Urothelium cell line (cell line): Measurements from ENCODE around the gene GRIK5.
"Not testable (repeated sequence)": the region's sequence is repeated elsewhere in the genome, so short reads cannot be mapped to it uniquely, and the experiment has no call there.

ENCODE experiments used
- DNase-seq: peaks from one replicate; pipeline ENCODE4 v3.0.0; 2011; ENCODE audit warnings: low spot score, mixed read lengths
- FAIRE-seq: peaks from 2 replicates; lab custom pipeline; 2011; peaks lifted over from hg19 to GRCh38; lab: Jason Lieb, UNC

The GRIK5 gene

GRCh38 chr19:42069619-42070351 lies at the start of gene GRIK5:
GRIK5 (minus strand) TSS chr19:42070206; CDS start chr19:42065770, 4,436 bp downstream.
- no peak for DNase-seq
- peak; percentile 70 for FAIRE-seq

- FAIRE-seq: no peak
These were observed 47.1 kb upstream of the GRIK5 start for GRCh38 chr19:42117076-42117475.

DNA sequence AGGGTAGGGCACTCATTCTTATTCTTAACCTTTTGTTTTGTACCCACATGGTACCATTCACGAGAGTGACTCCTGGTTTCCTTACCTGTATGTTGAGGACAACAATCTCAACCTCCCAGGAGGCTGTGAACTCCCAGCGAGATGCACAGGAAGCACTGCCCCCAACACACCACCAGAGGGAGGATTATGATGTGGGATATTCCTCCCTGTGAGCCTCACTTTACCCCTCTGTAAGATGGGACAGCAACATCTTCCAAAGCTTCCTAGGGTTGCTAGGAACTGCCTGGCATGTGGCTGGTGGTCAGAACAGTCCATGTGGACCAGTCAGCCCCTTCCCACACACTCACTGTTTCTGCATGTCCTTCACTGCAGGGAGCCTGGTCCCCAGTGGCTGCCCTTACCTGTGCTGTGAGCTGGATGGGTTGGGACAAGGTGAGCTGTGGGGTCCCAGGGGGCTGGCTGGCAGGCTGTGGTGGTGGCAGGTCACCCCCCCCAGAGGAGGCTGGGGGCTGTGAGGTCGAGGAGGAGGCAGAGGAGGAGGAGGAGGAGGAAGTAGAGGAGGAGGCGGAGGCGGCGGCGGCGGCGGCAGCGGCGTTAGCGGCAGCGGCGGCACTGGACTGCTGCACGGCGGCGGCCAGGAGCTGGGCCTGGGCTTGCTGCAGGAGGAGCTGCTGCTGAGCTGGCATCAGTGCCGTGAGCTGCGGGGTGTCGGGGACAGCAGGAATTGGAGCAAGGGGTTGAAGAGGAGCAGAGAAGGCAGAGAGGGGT lies 46.5 kb upstream of the GRIK5 start:
- DNase-seq (no peak), FAIRE-seq (no peak)

More at GRCh38 chr19:42117076-42117475, 47.1 kb upstream of the GRIK5 start:
- DNase-seq: no peak

GRCh38 chr19:42115705-42116104 lies 45.7 kb upstream of the GRIK5 start:
- FAIRE-seq: no peak
- DNase-seq: no peak

DNA sequence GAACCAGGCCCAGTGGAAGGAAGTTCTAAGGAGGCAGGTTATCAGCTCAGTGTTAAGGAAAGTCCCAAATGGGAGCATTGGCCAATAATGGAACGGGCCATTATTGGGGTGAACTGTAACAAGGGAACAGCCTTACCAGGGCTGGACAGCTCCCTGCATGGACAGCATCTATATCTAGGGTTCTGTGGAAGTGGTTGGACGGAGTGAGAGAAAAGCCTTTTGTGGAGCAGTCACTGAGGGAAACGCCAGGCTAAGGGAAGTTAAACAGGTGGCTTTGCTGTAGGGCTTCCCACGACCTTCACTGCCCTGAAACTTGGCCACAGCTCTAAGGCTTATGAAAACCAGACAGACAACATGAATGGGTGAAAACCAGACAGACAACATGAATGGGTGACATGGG lies 45.2 kb upstream of the GRIK5 start:
- no peak for DNase-seq
- peak; percentile 9 for FAIRE-seq

GRCh38 chr19:42114412-42114811 lies 44.4 kb upstream of the GRIK5 start:
- no peak for DNase-seq
- FAIRE-seq: no peak

GRCh38 chr19:42113641-42114348 lies 43.8 kb upstream of the GRIK5 start:
- DNase-seq: peak; percentile 87
- peak; percentile 88 for FAIRE-seq

GRCh38 chr19:42111811-42112210 lies 41.8 kb upstream of the GRIK5 start:
- no peak for DNase-seq
- no peak for FAIRE-seq

- no peak for DNase-seq
These were observed 41.4 kb upstream of the GRIK5 start for GRCh38 chr19:42111384-42111783.

GRCh38 chr19:42110658-42111057 lies 40.7 kb upstream of the GRIK5 start:
- no peak for DNase-seq
- no peak for FAIRE-seq

More at GRCh38 chr19:42111384-42111783, 41.4 kb upstream of the GRIK5 start:
- no peak for FAIRE-seq

DNA sequence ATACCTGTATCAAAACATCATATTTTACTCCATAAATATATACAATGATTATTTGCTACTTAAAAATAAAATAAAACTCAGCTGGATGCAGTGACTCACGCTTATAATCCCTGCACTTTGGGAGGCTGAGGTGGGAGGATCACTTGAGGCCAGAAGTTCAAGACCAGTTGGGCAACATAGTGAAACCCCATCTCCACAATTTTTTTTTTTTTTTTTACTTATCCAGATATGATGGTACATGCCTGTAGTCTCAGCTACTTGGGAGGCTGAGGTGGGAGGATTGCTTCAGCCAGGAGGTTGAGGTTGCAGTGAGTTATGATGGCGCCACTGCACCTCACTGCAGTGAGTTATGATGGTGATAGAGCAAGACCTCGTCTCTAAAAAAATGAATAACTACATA lies 39.9 kb upstream of the GRIK5 start:
- FAIRE-seq: no peak

GRCh38 chr19:42108527-42109389 lies 38.8 kb upstream of the GRIK5 start:
- FAIRE-seq (no peak), DNase-seq (peak; percentile 83)

More for the DNA sequence above, 39.9 kb upstream of the GRIK5 start:
- no peak for DNase-seq

GRCh38 chr19:42105368-42105767 lies 35.4 kb upstream of the GRIK5 start:
- DNase-seq (no peak), FAIRE-seq (no peak)

GRCh38 chr19:42102877-42103276 lies 32.9 kb upstream of the GRIK5 start:
- no peak for FAIRE-seq
- no peak for DNase-seq

GRCh38 chr19:42100241-42100640 lies 30.2 kb upstream of the GRIK5 start:
- FAIRE-seq, DNase-seq: not testable (repeated sequence)

GRCh38 chr19:42099336-42099925 lies 29.4 kb upstream of the GRIK5 start:
- no peak for FAIRE-seq
- DNase-seq: no peak

- DNase-seq (no peak), FAIRE-seq (no peak)
These were observed 28.8 kb upstream of the GRIK5 start for GRCh38 chr19:42098781-42099180.

GRCh38 chr19:42097461-42097860 lies 27.5 kb upstream of the GRIK5 start:
- FAIRE-seq (no peak), DNase-seq (no peak)

DNA sequence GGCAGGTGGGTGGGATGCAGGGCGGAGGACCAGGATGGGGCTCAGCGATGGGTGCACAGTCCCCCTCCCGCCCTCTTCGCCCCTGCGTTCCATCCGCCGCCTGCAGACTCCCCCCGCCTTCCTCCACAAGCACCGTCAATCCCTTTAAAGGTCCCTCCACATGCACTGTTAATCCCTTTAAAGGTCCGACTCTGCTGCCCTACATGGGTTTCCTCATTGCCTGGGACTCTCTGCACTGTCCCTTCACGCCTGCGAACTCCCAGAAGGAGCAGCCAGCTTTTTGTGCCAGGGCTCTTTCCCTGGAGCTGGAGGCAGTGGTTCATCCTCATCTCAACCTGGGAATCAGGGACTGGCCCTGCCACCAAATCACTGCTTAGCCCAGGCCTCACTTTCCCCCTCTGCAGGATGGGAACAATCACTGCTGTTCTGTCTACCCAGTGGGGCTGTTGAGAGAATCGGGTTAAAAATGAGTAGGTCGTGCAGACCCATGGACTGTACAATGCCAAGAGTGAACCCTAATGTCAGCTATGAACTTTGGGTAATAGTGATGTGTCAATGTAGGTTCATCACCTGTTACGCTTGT lies 26.3 kb upstream of the GRIK5 start:
- FAIRE-seq: no peak
- DNase-seq: no peak

GRCh38 chr19:42095814-42096230 lies 25.8 kb upstream of the GRIK5 start:
- DNase-seq (no peak), FAIRE-seq (no peak)
